ENCODE data around the gene GP1BB.

GP1BB gene

GRCh38 chr22:19742160-19743066 is 19.1 kb downstream of the GP1BB start:
- no peak overlapping the region for H3K4me2 ChIP-seq (ENCODE audit: low read length)
- no peak overlapping the region for H3K4me3 ChIP-seq (ENCODE audit: low read length)
- no peaks in the 10 kb centered on the region for H3K36me3 ChIP-seq (ENCODE audit: insufficient read depth, low read length)
- no peaks in the 10 kb centered on the region for H3K27me3 ChIP-seq (ENCODE audit: control insufficient read depth, insufficient read depth, low read length)
- peaks cover 23% of the 10 kb centered on the region for H3K4me1 ChIP-seq (ENCODE audit: control insufficient read depth, insufficient read depth, low read length)
- no peak overlapping the region for H3K9ac ChIP-seq (ENCODE audit: low read depth, low read length)
- H3K9me3 ChIP-seq (replicated peaks; ENCODE audit: low read length) = no peaks in the 10 kb centered on the region

- H3K4me3 ChIP-seq (ENCODE audit: low read length) = no peak overlapping the region
- no peak overlapping the region for H3K9ac ChIP-seq (ENCODE audit: low read depth, low read length)
- H3K36me3 ChIP-seq (ENCODE audit: insufficient read depth, low read length) = no peaks in the 10 kb centered on the region
- H3K9me3 ChIP-seq (replicated peaks; ENCODE audit: low read length) = no peaks in the 10 kb centered on the region
- no peaks in the 10 kb centered on the region for H3K27me3 ChIP-seq (ENCODE audit: control insufficient read depth, insufficient read depth, low read length)
- peaks cover 23% of the 10 kb centered on the region for H3K4me1 ChIP-seq (ENCODE audit: control insufficient read depth, insufficient read depth, low read length)
- no peak overlapping the region for H3K4me2 ChIP-seq (ENCODE audit: low read length)
Measured at GRCh38 chr22:19743081-19743480, 19.7 kb downstream of the GP1BB start.

DNA sequence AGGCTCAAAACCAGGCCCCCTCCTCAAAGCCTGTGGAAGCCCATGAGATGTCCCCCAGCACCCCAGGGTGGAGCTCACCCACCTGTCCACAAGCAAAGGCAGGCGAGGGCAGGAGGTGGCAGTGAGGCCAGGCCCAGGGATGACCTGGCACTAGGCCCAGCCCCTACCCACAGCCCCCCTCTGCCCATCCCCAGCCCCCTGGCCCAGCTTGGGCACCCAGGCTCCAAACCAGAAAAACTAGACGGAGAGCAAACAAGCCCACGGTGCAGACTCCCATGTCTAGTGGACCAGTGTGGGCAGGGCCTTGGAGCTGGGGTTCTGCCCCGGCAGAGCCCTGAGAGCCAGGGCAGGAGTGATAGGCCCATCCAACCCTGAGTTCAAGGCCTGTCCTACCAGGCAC is 20.3 kb downstream of the GP1BB start:
- H3K4me2 ChIP-seq (ENCODE audit: low read length) = no peak overlapping the region
- peaks cover 23% of the 10 kb centered on the region for H3K4me1 ChIP-seq (ENCODE audit: control insufficient read depth, insufficient read depth, low read length)
- no peak overlapping the region for H3K9ac ChIP-seq (ENCODE audit: low read depth, low read length)
- no peaks in the 10 kb centered on the region for H3K9me3 ChIP-seq (replicated peaks; ENCODE audit: low read length)
- H3K36me3 ChIP-seq (ENCODE audit: insufficient read depth, low read length) = no peaks in the 10 kb centered on the region
- no peaks in the 10 kb centered on the region for H3K27me3 ChIP-seq (ENCODE audit: control insufficient read depth, insufficient read depth, low read length)
- H3K4me3 ChIP-seq (ENCODE audit: low read length) = no peak overlapping the region

DNA sequence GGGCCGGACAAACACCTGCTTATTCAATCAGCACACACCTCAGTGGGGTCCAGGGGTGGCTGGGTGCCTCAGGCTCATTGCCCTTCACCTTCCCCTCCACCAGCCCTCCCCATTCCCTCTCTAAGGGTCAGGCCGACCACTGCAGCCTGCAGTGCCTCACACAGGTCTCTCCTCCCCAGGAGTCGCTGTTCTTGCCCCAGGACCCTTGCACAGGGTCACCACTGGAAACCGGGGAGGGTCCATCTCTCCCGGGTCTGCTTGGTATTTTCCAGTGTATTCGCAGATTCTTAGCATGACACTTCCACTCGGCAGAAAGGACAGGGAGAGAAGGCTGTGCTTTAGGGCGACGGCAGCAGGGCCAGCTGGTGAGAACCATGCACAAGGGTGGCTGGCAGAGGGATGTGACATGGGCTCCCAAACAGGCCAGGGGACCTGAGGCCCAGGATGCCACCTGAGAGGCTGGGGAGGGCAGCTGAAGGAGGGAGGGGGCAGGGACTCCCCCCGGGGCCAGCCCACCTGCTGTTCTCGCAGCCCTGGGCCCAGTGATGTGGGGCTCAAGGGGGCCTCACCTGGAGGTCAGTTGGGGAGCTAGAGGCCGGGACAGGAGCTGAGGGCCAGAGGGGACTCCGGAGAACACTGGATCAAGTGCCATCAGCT is 21.1 kb downstream of the GP1BB start:
- no peak overlapping the region for H3K4me2 ChIP-seq (ENCODE audit: low read length)
- H3K9ac ChIP-seq (ENCODE audit: low read depth, low read length) = peak overlapping the region; percentile 18
- H3K4me1 ChIP-seq (ENCODE audit: control insufficient read depth, insufficient read depth, low read length) = peaks cover 25% of the 10 kb centered on the region
- H3K36me3 ChIP-seq (ENCODE audit: insufficient read depth, low read length) = no peaks in the 10 kb centered on the region
- no peak overlapping the region for H3K4me3 ChIP-seq (ENCODE audit: low read length)
- no peaks in the 10 kb centered on the region for H3K27me3 ChIP-seq (ENCODE audit: control insufficient read depth, insufficient read depth, low read length)
- no peaks in the 10 kb centered on the region for H3K9me3 ChIP-seq (replicated peaks; ENCODE audit: low read length)

GRCh38 chr22:19745155-19746101 is 22.1 kb downstream of the GP1BB start:
- no peaks in the 10 kb centered on the region for H3K36me3 ChIP-seq (ENCODE audit: insufficient read depth, low read length)
- H3K4me3 ChIP-seq (ENCODE audit: low read length) = no peak overlapping the region
- no peak overlapping the region for H3K4me2 ChIP-seq (ENCODE audit: low read length)
- H3K9ac ChIP-seq (ENCODE audit: low read depth, low read length) = peak overlapping the region; percentile 66
- no peaks in the 10 kb centered on the region for H3K9me3 ChIP-seq (replicated peaks; ENCODE audit: low read length)
- peaks cover 33% of the 10 kb centered on the region for H3K4me1 ChIP-seq (ENCODE audit: control insufficient read depth, insufficient read depth, low read length)
- no peaks in the 10 kb centered on the region for H3K27me3 ChIP-seq (ENCODE audit: control insufficient read depth, insufficient read depth, low read length)

DNA sequence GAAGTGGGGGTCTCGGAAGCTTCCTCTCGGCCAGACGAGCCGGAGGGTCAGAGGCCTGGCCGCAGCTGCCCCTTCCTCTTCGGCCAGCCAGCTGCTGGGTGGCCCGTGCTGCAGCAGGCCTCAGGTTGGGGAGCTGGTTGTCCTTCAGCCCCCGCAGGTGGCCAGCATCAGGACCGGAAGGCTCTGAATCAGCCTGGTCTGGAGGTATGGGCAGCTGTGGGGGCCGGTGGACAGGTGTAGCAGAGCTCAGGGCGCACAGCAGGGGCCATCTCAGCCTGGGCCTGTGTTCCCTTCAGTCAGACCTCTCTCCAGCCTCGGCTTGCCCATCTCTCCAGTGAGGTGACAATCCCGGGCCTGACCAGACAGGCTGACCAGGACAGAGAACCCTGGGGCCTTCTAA is 23.4 kb downstream of the GP1BB start:
- Histone ChIP-seq H3K4me1 (ENCODE audit: control insufficient read depth, insufficient read depth, low read length) (peaks cover 37% of the 10 kb centered on the region), H3K36me3 (ENCODE audit: insufficient read depth, low read length) (no peaks in the 10 kb centered on the region), H3K9me3 (replicated peaks; ENCODE audit: low read length) (no peaks in the 10 kb centered on the region), H3K9ac (ENCODE audit: low read depth, low read length) (no peak overlapping the region), H3K27me3 (ENCODE audit: control insufficient read depth, insufficient read depth, low read length) (no peaks in the 10 kb centered on the region), H3K4me3 (ENCODE audit: low read length) (no peak overlapping the region), H3K4me2 (ENCODE audit: low read length) (no peak overlapping the region)

- Histone ChIP-seq H3K36me3 (ENCODE audit: insufficient read depth, low read length) (no peaks in the 10 kb centered on the region), H3K9me3 (replicated peaks; ENCODE audit: low read length) (no peaks in the 10 kb centered on the region), H3K4me3 (ENCODE audit: low read length) (no peak overlapping the region), H3K4me2 (ENCODE audit: low read length) (no peak overlapping the region), H3K4me1 (ENCODE audit: control insufficient read depth, insufficient read depth, low read length) (peaks cover 37% of the 10 kb centered on the region), H3K27me3 (ENCODE audit: control insufficient read depth, insufficient read depth, low read length) (no peaks in the 10 kb centered on the region), H3K9ac (ENCODE audit: low read depth, low read length) (no peak overlapping the region)
Measured at GRCh38 chr22:19747551-19747950, 24.2 kb downstream of the GP1BB start.

GRCh38 chr22:19748139-19748538 is 24.8 kb downstream of the GP1BB start:
- H3K27me3 ChIP-seq (ENCODE audit: control insufficient read depth, insufficient read depth, low read length) = no peaks in the 10 kb centered on the region
- H3K36me3 ChIP-seq (ENCODE audit: insufficient read depth, low read length) = no peaks in the 10 kb centered on the region
- H3K9me3 ChIP-seq (replicated peaks; ENCODE audit: low read length) = no peaks in the 10 kb centered on the region
- H3K4me3 ChIP-seq (ENCODE audit: low read length) = no peak overlapping the region
- H3K4me1 ChIP-seq (ENCODE audit: control insufficient read depth, insufficient read depth, low read length) = peaks cover 37% of the 10 kb centered on the region
- H3K9ac ChIP-seq (ENCODE audit: low read depth, low read length) = no peak overlapping the region
- H3K4me2 ChIP-seq (ENCODE audit: low read length) = no peak overlapping the region

DNA sequence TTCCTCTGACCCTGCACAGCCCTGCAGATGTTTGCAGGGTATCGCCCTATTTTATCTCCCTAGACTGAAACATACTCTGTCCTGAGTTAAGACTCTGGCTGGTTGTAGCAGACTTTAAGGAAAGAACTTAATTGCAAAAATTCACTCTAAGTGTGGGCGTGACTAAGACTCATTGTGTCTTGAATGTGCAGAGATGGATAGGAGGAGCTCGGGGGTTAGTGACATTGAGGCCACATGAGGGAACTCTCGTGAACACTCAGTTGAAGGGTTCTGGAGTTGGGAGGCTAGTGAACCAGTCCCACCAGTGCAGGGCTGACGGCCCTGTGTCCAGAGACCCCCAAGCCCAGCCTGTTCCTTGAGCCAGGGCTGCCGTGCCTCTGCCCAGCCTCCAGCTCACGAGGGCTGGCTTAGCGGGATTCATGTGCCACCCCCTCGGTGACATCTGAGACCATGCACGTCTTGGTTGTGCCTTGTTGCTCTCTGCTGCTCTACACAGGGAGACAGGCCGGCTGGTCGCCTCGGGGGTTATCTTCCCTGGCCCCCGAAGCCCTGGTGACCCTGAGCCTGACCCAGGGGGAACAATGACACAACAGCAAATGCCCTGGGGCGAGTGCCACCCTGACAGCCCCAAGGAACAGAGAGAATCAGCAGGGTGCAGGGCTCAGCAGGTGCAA is 25.8 kb downstream of the GP1BB start:
- peaks cover 37% of the 10 kb centered on the region for H3K4me1 ChIP-seq (ENCODE audit: control insufficient read depth, insufficient read depth, low read length)
- no peak overlapping the region for H3K4me3 ChIP-seq (ENCODE audit: low read length)
- no peak overlapping the region for H3K4me2 ChIP-seq (ENCODE audit: low read length)
- H3K27me3 ChIP-seq (ENCODE audit: control insufficient read depth, insufficient read depth, low read length) = peaks cover 9% of the 10 kb centered on the region
- H3K9ac ChIP-seq (ENCODE audit: low read depth, low read length) = no peak overlapping the region
- no peaks in the 10 kb centered on the region for H3K9me3 ChIP-seq (replicated peaks; ENCODE audit: low read length)
- no peaks in the 10 kb centered on the region for H3K36me3 ChIP-seq (ENCODE audit: insufficient read depth, low read length)

- peaks cover 17% of the 10 kb centered on the region for H3K27me3 ChIP-seq (ENCODE audit: control insufficient read depth, insufficient read depth, low read length)
Measured at GRCh38 chr22:19749876-19750275, 26.5 kb downstream of the GP1BB start.

More at GRCh38 chr22:19749876-19750275, 26.5 kb downstream of the GP1BB start:
- Histone ChIP-seq H3K9me3 (replicated peaks; ENCODE audit: low read length) (no peaks in the 10 kb centered on the region), H3K4me1 (ENCODE audit: control insufficient read depth, insufficient read depth, low read length) (peaks cover 36% of the 10 kb centered on the region), H3K36me3 (ENCODE audit: insufficient read depth, low read length) (no peaks in the 10 kb centered on the region), H3K9ac (ENCODE audit: low read depth, low read length) (no peak overlapping the region), H3K4me2 (ENCODE audit: low read length) (no peak overlapping the region), H3K4me3 (ENCODE audit: low read length) (no peak overlapping the region)

All from skeletal muscle satellite cell (primary cell).